Breast epithelium (tissue), 4 donors: ENCODE measurements around the gene NEK10. TPM values are rescaled to one million over a fixed set of nuclear protein-coding genes. Genes with fewer than 3 reads are reported as not detected.

ENCODE experiments used
- DNase-seq, 2 donors: peaks; one replicate each; pipeline ENCODE4 v3.0.0-alpha.2; 2019; ENCODE audit warnings: low spot score in 2 of 2
- H3K27ac ChIP-seq, 2 donors: fragments of 200-600 bp; sonication (generic) in 1 of 2; one replicate each; pipeline ENCODE4 v1.5.1; 2016 to 2019; ENCODE audit warnings: mild to moderate bottlenecking in 1 of 2
- H3K27me3 ChIP-seq, 2 donors: fragments of 200-600 bp; sonication (generic) in 1 of 2; one replicate each; pipeline versions ENCODE4 v1.5.1 to v1.6.0; 2017 to 2019; ENCODE audit warnings: control low read depth in 1 of 2, mild to moderate bottlenecking in 1 of 2
- H3K36me3 ChIP-seq: fragments of 200-600 bp; one replicate; pipeline ENCODE4 v1.5.1; 2019
- H3K4me1 ChIP-seq, 2 donors: fragments of 200-600 bp; sonication (generic); one replicate each; pipeline ENCODE4 v1.5.1; 2016 to 2019; ENCODE audit warnings: control low read depth in 1 of 2
- H3K4me3 ChIP-seq, 3 donors: fragments of 200-600 bp; sonication (generic); 1 replicate in 2 of 3; 2 replicates in 1 of 3; pipeline ENCODE4 v1.5.1; 2016 to 2019; ENCODE audit warnings: mild to moderate bottlenecking in 3 of 3, moderate library complexity in 2 of 3
- H3K9me3 ChIP-seq, 2 donors: fragments of 200-600 bp; sonication (generic) in 1 of 2; one replicate each; pipeline ENCODE4 v1.5.1; 2016 to 2019; ENCODE audit warnings: control low read depth in 1 of 2
- POLR2A ChIP-seq: fragments of 450-650 bp; IDR thresholded peaks from one replicate; pipeline ENCODE4 v1.6.1; 2016; ENCODE audit warnings: antibody characterized with exemption, mild to moderate bottlenecking, moderate library complexity
- POLR2AphosphoS5 ChIP-seq, 3 donors: sonication (generic); formaldehyde crosslinking; IDR thresholded peaks; one replicate each; pipeline ENCODE4 v1.6.1; 2017; ENCODE audit warnings: antibody characterized with exemption in 3 of 3
- intact Hi-C: fragments of 100-400 bp; cut with DNase I; formaldehyde crosslinking; loops from one replicate; pipeline ENCODE4 v1.15.1; 2023; ENCODE audit warnings: low total_unique reads
- total RNA-seq, 3 donors: library from RNA; depleted of rRNA; stranded (reverse); fragments of >200 nt; gene quantifications; one replicate each; pipeline ENCODE4 v1.1.0, GENCODE V29; 2016
- TF ChIP-seq, protein P1 (sequence below), 3 donors: fragments of 450-650 bp; IDR thresholded peaks; one replicate each; pipeline ENCODE4 v1.5.1; 2016 to 2017; ENCODE audit warnings: antibody characterized with exemption in 3 of 3, mild to moderate bottlenecking in 3 of 3, moderate library complexity in 3 of 3

Gene NEK10
- total RNA-seq, 3 donors from 2014 or later: 0.96 to 246 (median 48.4) TPM

- DNase-seq: no peak
- intact Hi-C loops: no loop called here
- H3K27me3 ChIP-seq: no peaks in the 10 kb centered on the region
- no peaks in the 10 kb centered on the region for H3K36me3 ChIP-seq
- H3K27ac ChIP-seq: no peak overlapping the region
- TF ChIP-seq POLR2AphosphoS5 (IDR thresholded peaks at IDR 0.05): no peak
- TF ChIP-seq, protein P1, sequence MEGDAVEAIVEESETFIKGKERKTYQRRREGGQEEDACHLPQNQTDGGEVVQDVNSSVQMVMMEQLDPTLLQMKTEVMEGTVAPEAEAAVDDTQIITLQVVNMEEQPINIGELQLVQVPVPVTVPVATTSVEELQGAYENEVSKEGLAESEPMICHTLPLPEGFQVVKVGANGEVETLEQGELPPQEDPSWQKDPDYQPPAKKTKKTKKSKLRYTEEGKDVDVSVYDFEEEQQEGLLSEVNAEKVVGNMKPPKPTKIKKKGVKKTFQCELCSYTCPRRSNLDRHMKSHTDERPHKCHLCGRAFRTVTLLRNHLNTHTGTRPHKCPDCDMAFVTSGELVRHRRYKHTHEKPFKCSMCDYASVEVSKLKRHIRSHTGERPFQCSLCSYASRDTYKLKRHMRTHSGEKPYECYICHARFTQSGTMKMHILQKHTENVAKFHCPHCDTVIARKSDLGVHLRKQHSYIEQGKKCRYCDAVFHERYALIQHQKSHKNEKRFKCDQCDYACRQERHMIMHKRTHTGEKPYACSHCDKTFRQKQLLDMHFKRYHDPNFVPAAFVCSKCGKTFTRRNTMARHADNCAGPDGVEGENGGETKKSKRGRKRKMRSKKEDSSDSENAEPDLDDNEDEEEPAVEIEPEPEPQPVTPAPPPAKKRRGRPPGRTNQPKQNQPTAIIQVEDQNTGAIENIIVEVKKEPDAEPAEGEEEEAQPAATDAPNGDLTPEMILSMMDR (IDR thresholded peaks at IDR 0.05): no peak
- TF ChIP-seq POLR2A: no peak
- H3K4me1 ChIP-seq: no peaks in the 10 kb centered on the region
- no peaks in the 10 kb centered on the region for H3K9me3 ChIP-seq
- H3K4me3 ChIP-seq: no peak overlapping the region
Observed at GRCh38 chr3:27089645-27090044, 279.5 kb downstream of the NEK10 start.

- Histone ChIP-seq H3K4me3 (no peak overlapping the region), H3K36me3 (no peaks in the 10 kb centered on the region), H3K9me3 (no peaks in the 10 kb centered on the region), H3K27me3 (no peaks in the 10 kb centered on the region), H3K27ac (no peak overlapping the region), H3K4me1 (no peaks in the 10 kb centered on the region)
- TF ChIP-seq POLR2A (no peak), POLR2AphosphoS5 (IDR thresholded peaks at IDR 0.05) (no peak)
- TF ChIP-seq, protein P1 (IDR thresholded peaks at IDR 0.05): no peak
- intact Hi-C loops: no loop called here
- no peak for DNase-seq
Observed at GRCh38 chr3:27089068-27089467, 280.1 kb downstream of the NEK10 start.

DNA sequence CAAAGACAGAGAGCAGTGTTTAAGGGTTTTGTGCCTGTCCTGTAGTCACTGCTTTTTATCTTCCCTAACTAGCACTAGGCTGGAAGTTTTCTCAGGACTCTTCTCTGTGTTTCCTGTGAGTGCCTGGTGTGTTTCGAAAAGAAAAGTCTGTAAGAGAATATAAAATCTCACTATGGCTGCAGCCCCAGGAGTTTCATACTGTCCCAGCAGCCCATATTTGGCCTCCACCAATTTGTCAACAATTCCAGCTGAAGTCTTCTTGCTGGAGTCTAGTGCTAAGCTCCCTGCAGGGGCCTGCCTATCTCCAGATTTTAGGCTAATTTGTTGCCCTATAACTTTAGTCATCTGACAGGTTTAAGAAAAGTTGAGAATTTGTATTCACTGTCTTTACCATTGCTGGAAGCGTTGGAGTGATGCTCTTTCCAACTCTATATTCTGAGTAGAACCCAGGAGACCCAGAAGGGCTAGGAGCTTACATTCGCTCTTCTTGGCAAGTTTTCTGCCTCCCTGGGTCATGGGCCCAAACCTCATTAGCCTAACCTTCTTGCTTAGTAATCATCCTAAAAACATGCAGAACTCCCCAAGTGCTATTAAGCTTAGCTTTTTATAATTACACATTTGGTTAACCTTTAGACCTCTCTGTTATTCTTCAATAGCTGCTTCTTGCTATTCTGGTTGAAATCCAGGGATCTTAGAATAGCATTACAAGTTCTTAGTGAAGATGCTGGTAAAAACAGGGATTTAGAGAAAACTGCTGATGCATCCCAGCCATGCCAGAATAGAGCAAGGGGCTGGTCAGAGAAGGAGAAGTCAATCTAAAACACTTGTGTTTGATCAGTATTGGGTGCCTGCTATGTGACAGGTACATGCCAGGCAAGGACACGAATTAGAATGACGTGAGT lies 283.1 kb downstream of the NEK10 start:
- H3K9me3 ChIP-seq: no peaks in the 10 kb centered on the region
- intact Hi-C loops: no loop called here
- TF ChIP-seq, protein P1 (IDR thresholded peaks at IDR 0.05): no peak
- TF ChIP-seq POLR2A (no peak), POLR2AphosphoS5 (IDR thresholded peaks at IDR 0.05) (no peak)
- no peaks in the 10 kb centered on the region for H3K27me3 ChIP-seq
- no peak for DNase-seq
- H3K27ac ChIP-seq: no peak overlapping the region
- no peak overlapping the region for H3K4me3 ChIP-seq
- H3K4me1 ChIP-seq: no peaks in the 10 kb centered on the region
- H3K36me3 ChIP-seq: no peaks in the 10 kb centered on the region

DNA sequence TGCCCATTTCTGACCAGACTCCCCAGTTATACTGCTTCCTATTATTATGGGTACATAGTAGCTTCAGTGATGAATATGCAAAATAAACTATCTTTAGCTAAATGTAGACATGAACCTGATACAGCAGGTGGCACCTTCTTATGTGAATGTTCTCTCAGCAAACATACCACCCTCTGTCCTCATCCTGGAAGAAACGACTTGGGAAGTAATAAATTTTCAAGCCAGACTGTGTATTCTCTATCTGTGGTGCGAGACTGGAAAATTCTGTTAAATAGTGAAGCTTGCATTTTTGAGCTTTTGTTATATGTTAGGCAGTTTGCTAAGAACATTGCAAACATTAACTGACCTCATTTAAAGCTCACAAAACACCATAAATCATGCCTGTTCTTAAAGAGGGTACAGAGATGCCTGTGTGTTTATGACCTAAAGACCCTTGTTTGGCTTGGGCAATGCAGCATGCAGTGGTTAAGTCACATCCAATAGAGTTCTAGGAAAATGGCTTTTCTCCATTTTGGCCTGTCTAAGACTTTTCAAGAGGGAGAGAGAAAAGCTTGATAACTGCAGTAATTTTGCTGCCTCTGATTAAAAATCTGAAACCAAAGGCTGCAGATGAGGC lies 287.1 kb downstream of the NEK10 start:
- TF ChIP-seq, protein P1 (IDR thresholded peaks at IDR 0.05): no peak
- TF ChIP-seq POLR2AphosphoS5 (IDR thresholded peaks at IDR 0.05): no peak
- TF ChIP-seq POLR2A: no peak
- intact Hi-C loops: no loop called here
- Histone ChIP-seq H3K9me3 (no peaks in the 10 kb centered on the region), H3K27me3 (no peaks in the 10 kb centered on the region), H3K36me3 (no peaks in the 10 kb centered on the region), H3K4me1 (no peaks in the 10 kb centered on the region), H3K4me3 (no peak overlapping the region), H3K27ac (no peak overlapping the region)
- DNase-seq: no peak

DNA sequence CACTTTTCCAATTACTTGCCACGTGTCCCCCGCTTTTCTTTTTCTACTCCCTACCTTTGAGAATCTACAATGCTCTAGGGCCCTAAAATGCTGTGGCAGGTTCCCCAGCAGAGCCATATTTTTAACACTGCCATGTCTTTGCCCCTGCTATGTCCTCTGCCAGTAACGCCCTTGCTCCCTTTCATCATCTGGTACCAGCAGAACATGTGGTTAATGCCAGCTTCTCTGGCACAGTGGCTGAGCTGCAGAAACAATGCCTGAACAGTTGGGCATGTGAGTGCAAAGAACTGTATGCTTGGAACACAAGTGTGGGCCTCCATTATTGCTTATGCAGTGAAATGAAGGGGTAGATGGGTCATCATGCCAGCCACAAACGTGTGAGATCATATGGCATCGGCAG lies 287.6 kb downstream of the NEK10 start:
- DNase-seq: no peak
- no peak overlapping the region for H3K27ac ChIP-seq
- H3K4me3 ChIP-seq: no peak overlapping the region
- no peaks in the 10 kb centered on the region for H3K9me3 ChIP-seq
- intact Hi-C loops: no loop called here
- no peaks in the 10 kb centered on the region for H3K4me1 ChIP-seq
- H3K27me3 ChIP-seq: no peaks in the 10 kb centered on the region
- no peak for TF ChIP-seq POLR2A
- TF ChIP-seq, protein P1 (IDR thresholded peaks at IDR 0.05): no peak
- no peak for TF ChIP-seq POLR2AphosphoS5 (IDR thresholded peaks at IDR 0.05)
- no peaks in the 10 kb centered on the region for H3K36me3 ChIP-seq
